SJSA1 (cell line): ENCODE data around the gene CCDC186. TPM values are rescaled to one million over a fixed set of nuclear protein-coding genes. Genes with fewer than 3 reads are reported as not detected.

Experiments used
- DNase-seq, 2 experiments: peaks; one replicate each; pipeline ENCODE4 v3.0.0-alpha.2; 2015 to 2020; ENCODE audit warnings: low spot score in 2 of 2, low read depth in 1 of 2
- H3K27ac ChIP-seq: fragments of 250-450 bp; sonication (Bioruptor Pico); 2 replicates; pipeline ENCODE4 v1.5.1; 2020; ENCODE audit warnings: mild to moderate bottlenecking, moderate library complexity
- H3K27me3 ChIP-seq: fragments of 250-450 bp; sonication (Bioruptor Pico); replicated peaks from 2 replicates; pipeline ENCODE4 v1.5.1; 2020; ENCODE audit warnings: mild to moderate bottlenecking, moderate library complexity
- H3K36me3 ChIP-seq: fragments of 250-450 bp; sonication (Bioruptor Pico); 2 replicates; pipeline ENCODE4 v1.5.1; 2020; ENCODE audit warnings: mild to moderate bottlenecking
- H3K4me1 ChIP-seq: fragments of 250-450 bp; sonication (Bioruptor Pico); replicated peaks from 2 replicates; pipeline ENCODE4 v1.6.1; 2021; ENCODE audit warnings: mild to moderate bottlenecking
- H3K4me3 ChIP-seq: fragments of 250-450 bp; sonication (Bioruptor Pico); 2 replicates; pipeline ENCODE4 v1.5.1; 2020; ENCODE audit warnings: mild to moderate bottlenecking
- H3K9me3 ChIP-seq: fragments of 250-450 bp; sonication (Bioruptor Pico); replicated peaks from 2 replicates; pipeline ENCODE4 v1.5.1; 2020; ENCODE audit warnings: mild to moderate bottlenecking
- total RNA-seq: library from RNA; depleted of rRNA; stranded (reverse); fragments of >200 nt; shearing (Covaris generic); gene quantifications from 2 replicates; pipeline ENCODE4 v1.2.3, GENCODE V29; 2014

Gene CCDC186
- total RNA-seq, 1 experiment from 2014 or later = 7.7 TPM

- Histone ChIP-seq H3K36me3 (peaks cover 3% of the 10 kb centered on the region; the same call in 1 of the 2 replicates), H3K4me3 (no peak overlapping the region), H3K27me3 (peaks cover 3% of the 10 kb centered on the region; the same call in 1 of the 2 replicates), H3K4me1 (no peaks in the 10 kb centered on the region), H3K9me3 (no peaks in the 10 kb centered on the region), H3K27ac (no peak overlapping the region)
- DNase-seq = no peak
Observed at GRCh38 chr10:114121031-114121430, 53.0 kb downstream of the CCDC186 start.

- Histone ChIP-seq H3K27me3 (peaks cover 10% of the 10 kb centered on the region), H3K36me3 (no peaks in the 10 kb centered on the region), H3K27ac (no peak overlapping the region), H3K9me3 (no peaks in the 10 kb centered on the region), H3K4me3 (no peak overlapping the region), H3K4me1 (no peaks in the 10 kb centered on the region)
- DNase-seq = no peak
Observed at GRCh38 chr10:114118514-114118913, 55.5 kb downstream of the CCDC186 start.

- no peak for DNase-seq
- H3K27ac ChIP-seq = no peak overlapping the region
- no peaks in the 10 kb centered on the region for H3K4me1 ChIP-seq
- peaks cover 10% of the 10 kb centered on the region for H3K27me3 ChIP-seq
- no peak overlapping the region for H3K4me3 ChIP-seq
- H3K9me3 ChIP-seq = no peaks in the 10 kb centered on the region
- H3K36me3 ChIP-seq = no peaks in the 10 kb centered on the region
Observed at GRCh38 chr10:114117728-114118127, 56.3 kb downstream of the CCDC186 start.

GRCh38 chr10:114115661-114116445 lies 58.1 kb downstream of the CCDC186 start:
- H3K36me3 ChIP-seq = no peaks in the 10 kb centered on the region
- no peak for DNase-seq
- no peaks in the 10 kb centered on the region for H3K4me1 ChIP-seq
- H3K27me3 ChIP-seq = peaks cover 10% of the 10 kb centered on the region
- H3K27ac ChIP-seq = no peak overlapping the region
- H3K4me3 ChIP-seq = no peak overlapping the region
- no peaks in the 10 kb centered on the region for H3K9me3 ChIP-seq

GRCh38 chr10:114110174-114110972 lies 63.6 kb downstream of the CCDC186 start:
- Histone ChIP-seq H3K36me3 (no peaks in the 10 kb centered on the region), H3K9me3 (no peaks in the 10 kb centered on the region), H3K4me1 (no peaks in the 10 kb centered on the region), H3K4me3 (no peak overlapping the region), H3K27me3 (peaks cover 7% of the 10 kb centered on the region; the same call in 1 of the 2 replicates), H3K27ac (no peak overlapping the region)
- peak in 1 of 2 experiments; percentile 18 for DNase-seq

- no peak overlapping the region for H3K4me3 ChIP-seq
- no peaks in the 10 kb centered on the region for H3K9me3 ChIP-seq
- no peaks in the 10 kb centered on the region for H3K36me3 ChIP-seq
- DNase-seq = peak in 1 of 2 experiments; percentile 52
- H3K27me3 ChIP-seq = no peaks in the 10 kb centered on the region
- H3K4me1 ChIP-seq = peaks cover 14% of the 10 kb centered on the region
- H3K27ac ChIP-seq = no peak overlapping the region
Observed at GRCh38 chr10:114103284-114103683, 70.7 kb downstream of the CCDC186 start.

GRCh38 chr10:114102256-114102655 lies 71.7 kb downstream of the CCDC186 start:
- no peak for DNase-seq
- no peaks in the 10 kb centered on the region for H3K27me3 ChIP-seq
- H3K36me3 ChIP-seq = no peaks in the 10 kb centered on the region

GRCh38 chr10:114100848-114101741 lies 72.9 kb downstream of the CCDC186 start:
- no peak overlapping the region for H3K27ac ChIP-seq
- peak in 1 of 2 experiments; percentile 26 for DNase-seq
- peak overlapping the region; percentile 25 for H3K4me3 ChIP-seq
- H3K9me3 ChIP-seq = no peaks in the 10 kb centered on the region
- H3K4me1 ChIP-seq = peaks cover 14% of the 10 kb centered on the region
- H3K36me3 ChIP-seq = no peaks in the 10 kb centered on the region
- no peaks in the 10 kb centered on the region for H3K27me3 ChIP-seq

More at GRCh38 chr10:114102256-114102655, 71.7 kb downstream of the CCDC186 start:
- H3K9me3 ChIP-seq = no peaks in the 10 kb centered on the region
- no peak overlapping the region for H3K27ac ChIP-seq
- no peak overlapping the region for H3K4me3 ChIP-seq
- peaks cover 14% of the 10 kb centered on the region for H3K4me1 ChIP-seq

- no peak overlapping the region for H3K4me3 ChIP-seq
- no peak for DNase-seq
- H3K27me3 ChIP-seq = no peaks in the 10 kb centered on the region
- peaks cover 14% of the 10 kb centered on the region for H3K4me1 ChIP-seq
- no peaks in the 10 kb centered on the region for H3K36me3 ChIP-seq
- H3K27ac ChIP-seq = no peak overlapping the region
- H3K9me3 ChIP-seq = no peaks in the 10 kb centered on the region
Observed at GRCh38 chr10:114096864-114097263, 77.1 kb downstream of the CCDC186 start.

- no peaks in the 10 kb centered on the region for H3K27me3 ChIP-seq
Observed at GRCh38 chr10:114095559-114096337, 78.3 kb downstream of the CCDC186 start.

GRCh38 chr10:114094795-114095194 lies 79.2 kb downstream of the CCDC186 start:
- H3K27me3 ChIP-seq = no peaks in the 10 kb centered on the region
- DNase-seq = no peak

More at GRCh38 chr10:114095559-114096337, 78.3 kb downstream of the CCDC186 start:
- no peak for DNase-seq
- H3K4me1 ChIP-seq = peaks cover 6% of the 10 kb centered on the region
- no peaks in the 10 kb centered on the region for H3K36me3 ChIP-seq
- H3K27ac ChIP-seq = no peak overlapping the region
- H3K4me3 ChIP-seq = no peak overlapping the region
- H3K9me3 ChIP-seq = no peaks in the 10 kb centered on the region

GRCh38 chr10:114087655-114088054 lies 86.3 kb downstream of the CCDC186 start:
- Histone ChIP-seq H3K27me3 (no peaks in the 10 kb centered on the region), H3K4me3 (no peak overlapping the region), H3K4me1 (no peaks in the 10 kb centered on the region), H3K27ac (no peak overlapping the region), H3K36me3 (no peaks in the 10 kb centered on the region), H3K9me3 (no peaks in the 10 kb centered on the region)
- no peak for DNase-seq

More at GRCh38 chr10:114094795-114095194, 79.2 kb downstream of the CCDC186 start:
- Histone ChIP-seq H3K36me3 (no peaks in the 10 kb centered on the region), H3K4me3 (no peak overlapping the region), H3K9me3 (no peaks in the 10 kb centered on the region), H3K4me1 (no peaks in the 10 kb centered on the region), H3K27ac (no peak overlapping the region)

- Histone ChIP-seq H3K4me3 (no peak overlapping the region), H3K9me3 (no peaks in the 10 kb centered on the region), H3K36me3 (no peaks in the 10 kb centered on the region), H3K4me1 (no peaks in the 10 kb centered on the region), H3K27ac (no peak overlapping the region), H3K27me3 (no peaks in the 10 kb centered on the region)
- DNase-seq = no peak
Observed at GRCh38 chr10:114087255-114087654, 86.7 kb downstream of the CCDC186 start.
